OCI-LY1 (cell line): ENCODE data around the gene MYLK3.

Source experiments
- EZH2 ChIP-seq: fragments of 200-600 bp; sonication (generic), shearing (Covaris generic); IDR thresholded peaks from 2 replicates; pipeline ENCODE4 v1.8.0; 2017; ENCODE audit warnings: borderline replicate concordance, mixed run types, mild to moderate bottlenecking, antibody characterized with exemption, low read length, moderate library complexity, mixed read lengths
- TF ChIP-seq, protein P1 (sequence below): fragments of 200-600 bp; sonication (generic), shearing (Covaris generic); IDR thresholded peaks from 2 replicates; pipeline ENCODE4 v1.5.1; 2017; ENCODE audit warnings: mild to moderate bottlenecking, antibody characterized with exemption, low read length, moderate library complexity, mixed read lengths

DNA sequence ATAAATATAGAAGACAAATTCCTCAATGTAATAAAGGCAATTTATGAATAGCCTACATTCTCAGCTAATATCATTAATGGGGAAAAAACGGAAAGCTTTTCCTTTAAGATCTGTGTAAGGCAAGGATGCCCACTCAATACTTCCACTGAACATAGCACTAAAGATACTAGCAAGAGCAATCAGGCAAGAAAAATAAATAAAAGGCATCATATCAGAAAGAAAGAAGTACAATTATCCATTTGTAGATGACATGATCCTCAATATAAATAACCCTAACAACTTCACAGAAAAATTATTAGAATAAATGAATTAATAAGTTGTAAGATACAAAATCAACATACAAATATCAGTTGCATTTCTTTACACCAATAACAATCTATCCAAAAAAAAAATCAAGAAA lies 45.7 kb upstream of the MYLK3 start:
- TF ChIP-seq, protein P1, sequence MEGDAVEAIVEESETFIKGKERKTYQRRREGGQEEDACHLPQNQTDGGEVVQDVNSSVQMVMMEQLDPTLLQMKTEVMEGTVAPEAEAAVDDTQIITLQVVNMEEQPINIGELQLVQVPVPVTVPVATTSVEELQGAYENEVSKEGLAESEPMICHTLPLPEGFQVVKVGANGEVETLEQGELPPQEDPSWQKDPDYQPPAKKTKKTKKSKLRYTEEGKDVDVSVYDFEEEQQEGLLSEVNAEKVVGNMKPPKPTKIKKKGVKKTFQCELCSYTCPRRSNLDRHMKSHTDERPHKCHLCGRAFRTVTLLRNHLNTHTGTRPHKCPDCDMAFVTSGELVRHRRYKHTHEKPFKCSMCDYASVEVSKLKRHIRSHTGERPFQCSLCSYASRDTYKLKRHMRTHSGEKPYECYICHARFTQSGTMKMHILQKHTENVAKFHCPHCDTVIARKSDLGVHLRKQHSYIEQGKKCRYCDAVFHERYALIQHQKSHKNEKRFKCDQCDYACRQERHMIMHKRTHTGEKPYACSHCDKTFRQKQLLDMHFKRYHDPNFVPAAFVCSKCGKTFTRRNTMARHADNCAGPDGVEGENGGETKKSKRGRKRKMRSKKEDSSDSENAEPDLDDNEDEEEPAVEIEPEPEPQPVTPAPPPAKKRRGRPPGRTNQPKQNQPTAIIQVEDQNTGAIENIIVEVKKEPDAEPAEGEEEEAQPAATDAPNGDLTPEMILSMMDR, result no peak
- no peak for TF ChIP-seq EZH2
